Measurements from ENCODE around the gene KCTD16.

The KCTD16 gene

GRCh38 chr5:144295284-144295683 is 124.6 kb downstream of the KCTD16 start:
- DNase-seq = no peak

GRCh38 chr5:144297081-144297480 is 126.4 kb downstream of the KCTD16 start:
- DNase-seq = no peak

- no peak for DNase-seq
These were observed 128.0 kb downstream of the KCTD16 start for GRCh38 chr5:144298658-144299057.

GRCh38 chr5:144304688-144305087 is 134.0 kb downstream of the KCTD16 start:
- DNase-seq = no peak

- DNase-seq = no peak
These were observed 137.1 kb downstream of the KCTD16 start for GRCh38 chr5:144307736-144308135.

GRCh38 chr5:144308174-144308573 is 137.5 kb downstream of the KCTD16 start:
- DNase-seq = no peak

GRCh38 chr5:144308906-144309670 is 138.4 kb downstream of the KCTD16 start:
- DNase-seq = no peak

GRCh38 chr5:144310621-144311020 is 139.9 kb downstream of the KCTD16 start:
- DNase-seq = no peak

GRCh38 chr5:144313147-144313726 is 142.6 kb downstream of the KCTD16 start:
- peak; percentile 70 for DNase-seq

- no peak for DNase-seq
These were observed 144.4 kb downstream of the KCTD16 start for GRCh38 chr5:144315026-144315425.

GRCh38 chr5:144315994-144316634 is 145.4 kb downstream of the KCTD16 start:
- peak; percentile 64 for DNase-seq

GRCh38 chr5:144318011-144318410 is 147.3 kb downstream of the KCTD16 start:
- no peak for DNase-seq

GRCh38 chr5:144318460-144318859 is 147.8 kb downstream of the KCTD16 start:
- no peak for DNase-seq

- DNase-seq = no peak
These were observed 152.5 kb downstream of the KCTD16 start for GRCh38 chr5:144323181-144323580.

GRCh38 chr5:144325532-144325931 is 154.9 kb downstream of the KCTD16 start:
- DNase-seq = no peak

- DNase-seq = peak; percentile 35
These were observed 157.8 kb downstream of the KCTD16 start for GRCh38 chr5:144328494-144328893.

GRCh38 chr5:144328980-144329379 is 158.3 kb downstream of the KCTD16 start:
- DNase-seq = peak; percentile 32

- DNase-seq = no peak
These were observed 159.0 kb downstream of the KCTD16 start for GRCh38 chr5:144329681-144330080.

- no peak for DNase-seq
These were observed 160.7 kb downstream of the KCTD16 start for GRCh38 chr5:144331361-144331760.

- no peak for DNase-seq
These were observed 161.6 kb downstream of the KCTD16 start for GRCh38 chr5:144332265-144332664.

- DNase-seq = peak; percentile 91
These were observed 162.8 kb downstream of the KCTD16 start for GRCh38 chr5:144333336-144333920.

- DNase-seq = peak; percentile 75
These were observed 164.9 kb downstream of the KCTD16 start for GRCh38 chr5:144335561-144335960.

- DNase-seq = no peak
These were observed 165.7 kb downstream of the KCTD16 start for GRCh38 chr5:144336191-144336961.

All from COR-L47 (cell line).